HEK293 (cell line): ENCODE measurements around the gene METTL16.

ENCODE experiments used
- CTCF ChIA-PET: fragments of 350-600 bp; formaldehyde crosslinking; extraction: SDS; loops from one replicate; lab custom pipeline; 2021; ENCODE audit warnings: antibody characterized with exemption; lab: Yijun Ruan, JAX
- POLR2A ChIA-PET: fragments of 300-600 bp; formaldehyde crosslinking; extraction: SDS; loops from one replicate; lab custom pipeline; 2020; ENCODE audit warnings: antibody characterized with exemption, inconsistent platforms; lab: Yijun Ruan, JAX
- H3K27ac ChIP-seq: fragments of 200-500 bp; sonication (Bioruptor generic); 2 replicates; pipeline ENCODE4 v1.5.1; 2014; ENCODE audit warnings: low read depth, low read length, control low read depth, inconsistent platforms; ENCODE audit errors: extremely low read depth
- H3K36me3 ChIP-seq, 2 experiments: fragments of 200-500 bp in 1 of 2; sonication (Bioruptor generic) in 1 of 2; 1 replicate in 1 of 2; 2 replicates in 1 of 2; pipeline ENCODE4 v1.5.1; 2014 to 2017; ENCODE audit warnings: inconsistent platforms in 2 of 2, low read length in 2 of 2; ENCODE audit not compliant: control insufficient read depth in 2 of 2, insufficient read depth in 1 of 2
- H3K4me1 ChIP-seq: fragments of 200-500 bp; sonication (Bioruptor generic); 2 replicates; pipeline ENCODE4 v1.5.1; 2014; ENCODE audit warnings: mild to moderate bottlenecking, low read length, inconsistent platforms; ENCODE audit not compliant: control insufficient read depth, insufficient read depth
- H3K4me3 ChIP-seq: 2 replicates; pipeline ENCODE4 v1.5.1; 2011; ENCODE audit warnings: low read depth, mild to moderate bottlenecking, control low read depth, low read length, moderate library complexity
- H3K9me3 ChIP-seq: fragments of 200-500 bp; sonication (Bioruptor generic); 2 replicates; pipeline ENCODE4 v1.5.1; 2014; ENCODE audit warnings: low read depth, low read length, inconsistent platforms; ENCODE audit not compliant: control insufficient read depth, insufficient read depth
- BCL11B ChIP-seq: fragments of 450-650 bp; formaldehyde crosslinking; IDR thresholded peaks from 2 replicates; pipeline ENCODE4 v1.5.1; 2016; ENCODE audit warnings: low read depth, missing biosample characterization, missing genetic modification characterization
- HOXC10 ChIP-seq: sonication (generic); formaldehyde crosslinking; IDR thresholded peaks from 2 replicates; pipeline ENCODE4 v1.8.1; 2023; ENCODE audit warnings: mild to moderate bottlenecking, missing genetic modification reagents
- OSR2 ChIP-seq: fragments of 450-650 bp; formaldehyde crosslinking; IDR thresholded peaks from 2 replicates; pipeline ENCODE4 v1.5.1; 2016; ENCODE audit warnings: missing biosample characterization, missing genetic modification characterization
- PRDM1 ChIP-seq: fragments of 450-650 bp; formaldehyde crosslinking; IDR thresholded peaks from 2 replicates; pipeline ENCODE4; 2016; ENCODE audit warnings: missing biosample characterization, missing genetic modification characterization
- ZBTB1 ChIP-seq: fragments of 450-650 bp; formaldehyde crosslinking; IDR thresholded peaks from 2 replicates; pipeline ENCODE4 v1.5.1; 2016; ENCODE audit warnings: missing biosample characterization, missing genetic modification characterization
- ZBTB17 ChIP-seq: fragments of 450-650 bp; formaldehyde crosslinking; IDR thresholded peaks from 2 replicates; pipeline ENCODE4 v1.5.1; 2016; ENCODE audit warnings: missing biosample characterization, missing genetic modification characterization
- ZBTB20 ChIP-seq: fragments of 450-650 bp; formaldehyde crosslinking; IDR thresholded peaks from 2 replicates; pipeline ENCODE4 v1.5.1; 2016; ENCODE audit warnings: missing biosample characterization, missing genetic modification characterization
- ZEB2 ChIP-seq: fragments of 450-650 bp; formaldehyde crosslinking; IDR thresholded peaks from 2 replicates; pipeline ENCODE4 v1.5.1; 2016; ENCODE audit warnings: missing biosample characterization, missing genetic modification characterization
- ZFHX2 ChIP-seq: fragments of 450-650 bp; formaldehyde crosslinking; conservative IDR thresholded peaks from 2 replicates; pipeline ENCODE4 v1.5.1; 2016; ENCODE audit warnings: missing biosample characterization, missing genetic modification characterization
- ZFP69B ChIP-seq: fragments of 450-650 bp; formaldehyde crosslinking; IDR thresholded peaks from 2 replicates; pipeline ENCODE4 v1.5.1; 2016; ENCODE audit warnings: missing biosample characterization, missing genetic modification characterization
- ZNF16 ChIP-seq: fragments of 450-650 bp; formaldehyde crosslinking; IDR thresholded peaks from 2 replicates; pipeline ENCODE4 v1.5.1; 2016; ENCODE audit warnings: low read depth, missing biosample characterization, missing genetic modification characterization
- ZNF211 ChIP-seq: fragments of 450-650 bp; formaldehyde crosslinking; IDR thresholded peaks from 2 replicates; pipeline ENCODE4 v1.5.1; 2016; ENCODE audit warnings: low read depth, missing biosample characterization, missing genetic modification characterization
- ZNF354C ChIP-seq: fragments of 450-650 bp; formaldehyde crosslinking; IDR thresholded peaks from 2 replicates; pipeline ENCODE4 v1.5.1; 2016; ENCODE audit warnings: missing biosample characterization, missing genetic modification characterization, low read depth, borderline replicate concordance
- ZNF366 ChIP-seq: fragments of 450-650 bp; formaldehyde crosslinking; conservative IDR thresholded peaks from 2 replicates; pipeline ENCODE4 v1.5.1; 2016; ENCODE audit warnings: missing biosample characterization, missing genetic modification characterization
- ZNF394 ChIP-seq: fragments of 450-650 bp; formaldehyde crosslinking; IDR thresholded peaks from 2 replicates; pipeline ENCODE4 v1.5.1; 2016; ENCODE audit warnings: missing biosample characterization, missing genetic modification characterization, mild to moderate bottlenecking, moderate library complexity, borderline replicate concordance
- ZNF398 ChIP-seq: fragments of 450-650 bp; formaldehyde crosslinking; IDR thresholded peaks from 2 replicates; pipeline ENCODE4 v1.5.1; 2017; ENCODE audit warnings: missing biosample characterization, missing genetic modification characterization
- ZNF433 ChIP-seq: fragments of 450-650 bp; formaldehyde crosslinking; IDR thresholded peaks from 2 replicates; pipeline ENCODE4 v1.5.1; 2016; ENCODE audit warnings: missing biosample characterization, missing genetic modification characterization, low read depth
- ZNF473 ChIP-seq: fragments of 450-650 bp; formaldehyde crosslinking; IDR thresholded peaks from 2 replicates; pipeline ENCODE4 v1.5.1; 2017; ENCODE audit warnings: missing biosample characterization, missing genetic modification characterization
- ZNF544 ChIP-seq: fragments of 450-650 bp; formaldehyde crosslinking; IDR thresholded peaks from 2 replicates; pipeline ENCODE4 v1.5.0; 2017; ENCODE audit warnings: missing biosample characterization, missing genetic modification characterization
- ZNF548 ChIP-seq: fragments of 450-650 bp; formaldehyde crosslinking; IDR thresholded peaks from 2 replicates; pipeline ENCODE4 v1.5.1; 2016; ENCODE audit warnings: missing biosample characterization, missing genetic modification characterization
- ZNF561 ChIP-seq: fragments of 450-650 bp; IDR thresholded peaks from 2 replicates; pipeline ENCODE4 v1.5.1; 2018; ENCODE audit warnings: missing biosample characterization, missing genetic modification characterization, borderline replicate concordance
- ZNF596 ChIP-seq: fragments of 450-650 bp; IDR thresholded peaks from 2 replicates; pipeline ENCODE4 v1.5.0; 2018; ENCODE audit warnings: missing biosample characterization, mild to moderate bottlenecking, missing genetic modification characterization, moderate library complexity
- ZNF610 ChIP-seq: fragments of 450-650 bp; formaldehyde crosslinking; IDR thresholded peaks from 2 replicates; pipeline ENCODE4 v1.5.1; 2016; ENCODE audit warnings: missing biosample characterization, missing genetic modification characterization, borderline replicate concordance
- ZNF623 ChIP-seq: fragments of 450-650 bp; formaldehyde crosslinking; IDR thresholded peaks from 2 replicates; pipeline ENCODE4 v1.5.1; 2016; ENCODE audit warnings: missing biosample characterization, missing genetic modification characterization
- ZNF701 ChIP-seq: fragments of 450-650 bp; formaldehyde crosslinking; IDR thresholded peaks from 2 replicates; pipeline ENCODE4 v1.5.1; 2016; ENCODE audit warnings: missing biosample characterization, missing genetic modification characterization
- ZNF837 ChIP-seq: fragments of 450-650 bp; formaldehyde crosslinking; IDR thresholded peaks from 2 replicates; pipeline ENCODE4 v1.5.1; 2016; ENCODE audit warnings: missing biosample characterization, missing genetic modification characterization
- ZSCAN30 ChIP-seq: fragments of 450-650 bp; IDR thresholded peaks from 2 replicates; pipeline ENCODE4 v1.5.1; 2018; ENCODE audit warnings: missing biosample characterization, mild to moderate bottlenecking, missing genetic modification characterization, moderate library complexity
- TF ChIP-seq, protein P1 (sequence below): fragments of 450-650 bp; formaldehyde crosslinking; IDR thresholded peaks from 2 replicates; pipeline ENCODE4 v1.5.1; 2016; ENCODE audit warnings: missing biosample characterization, missing genetic modification characterization
- TF ChIP-seq, protein P2 (sequence below): fragments of 450-650 bp; formaldehyde crosslinking; conservative IDR thresholded peaks from 2 replicates; pipeline ENCODE4 v1.5.1; 2016; ENCODE audit warnings: low read depth, missing biosample characterization, missing genetic modification characterization
- TF ChIP-seq, protein P3 (sequence below): fragments of 450-650 bp; formaldehyde crosslinking; IDR thresholded peaks from 2 replicates; pipeline ENCODE4; 2016; ENCODE audit warnings: missing biosample characterization, missing genetic modification characterization

METTL16 gene

GRCh38 chr17:2379489-2380225 is 132.0 kb downstream of the METTL16 start (continued):
- TF ChIP-seq ZNF561 (tag by site-specific recombination), result no peak
- TF ChIP-seq ZSCAN30, result no peak

DNA sequence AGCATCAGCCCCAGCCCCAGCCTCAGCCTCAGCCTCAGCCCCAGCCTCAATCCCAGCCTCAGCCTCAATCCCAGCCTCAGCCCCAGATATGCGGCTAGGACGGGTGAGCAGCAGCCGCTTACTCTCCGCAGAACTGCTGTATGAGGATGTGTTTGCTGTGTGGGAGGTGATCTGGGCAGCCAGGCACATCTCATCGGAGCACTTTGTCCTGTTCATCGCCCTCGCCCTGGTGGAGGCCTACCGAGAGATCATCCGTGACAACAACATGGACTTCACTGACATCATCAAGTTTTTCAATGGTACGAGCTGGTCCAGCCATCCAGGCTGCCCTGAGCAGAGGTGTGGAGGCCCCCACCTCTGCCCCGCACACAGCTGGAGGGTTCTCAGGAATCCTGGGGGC is 132.8 kb downstream of the METTL16 start:
- CTCF ChIA-PET, result interaction anchor here (0.7 to 12.5 kb wide), 2 partner anchors 39 to 365 kb away, joined by 3 to 470 read pairs; no protein-coding TSS in a partner anchor
- peaks cover 6 to 59% of the 10 kb centered on the region in 2 experiments for H3K36me3 ChIP-seq

DNA sequence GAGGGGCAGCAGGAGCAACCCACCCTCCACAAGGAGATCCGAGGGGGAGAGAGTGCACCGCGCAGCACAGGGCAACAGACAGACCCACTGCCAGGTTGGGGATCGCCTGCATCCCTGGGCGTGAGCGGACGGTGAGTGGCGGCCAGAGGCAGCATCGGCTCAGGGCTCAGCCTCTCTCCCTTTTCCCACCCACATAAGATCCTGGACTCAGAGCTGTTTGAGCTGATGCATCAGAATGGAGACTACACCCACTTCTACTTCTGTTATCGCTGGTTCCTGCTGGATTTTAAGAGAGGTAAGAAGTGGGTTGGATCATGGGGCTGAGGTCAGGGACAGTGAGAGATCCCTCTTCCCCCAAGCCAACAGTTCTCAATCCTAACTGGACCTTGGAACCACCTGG is 134.0 kb downstream of the METTL16 start:
- H3K9me3 ChIP-seq, result no peaks in the 10 kb centered on the region
- POLR2A ChIA-PET, result interaction anchor here (0.6 kb wide), 1 partner anchor 12 kb away, joined by 7 read pairs; no protein-coding TSS in a partner anchor
- H3K36me3 ChIP-seq, result peaks cover 6 to 72% of the 10 kb centered on the region in 2 experiments
- H3K27ac ChIP-seq, result no peak overlapping the region
- H3K4me3 ChIP-seq, result no peak overlapping the region
- CTCF ChIA-PET, result interaction anchor here (12.5 kb wide), 1 partner anchor 40 kb away, joined by 470 read pairs; no protein-coding TSS in a partner anchor
- H3K4me1 ChIP-seq, result no peaks in the 10 kb centered on the region
- peak; percentile 23; the same call in 1 of the 2 replicates for TF ChIP-seq ZFHX2 (tag by site-specific recombination)
- TF ChIP-seq ZNF16 (tag by site-specific recombination), result no peak
- no peak for TF ChIP-seq ZNF548 (tag by site-specific recombination)
- no peak for TF ChIP-seq ZNF623 (tag by site-specific recombination)
- no peak for TF ChIP-seq ZNF394 (tag by site-specific recombination)
- TF ChIP-seq ZNF398 (tag by site-specific recombination), result no peak
- TF ChIP-seq ZBTB17, result no peak
- TF ChIP-seq ZNF473, result no peak
- no peak for TF ChIP-seq ZNF701 (tag by site-specific recombination)
- TF ChIP-seq ZNF544, result no peak

More for the DNA sequence above, 132.8 kb downstream of the METTL16 start:
- POLR2A ChIA-PET, result no interaction called here
- H3K4me1 ChIP-seq, result peaks cover 8% of the 10 kb centered on the region
- H3K9me3 ChIP-seq, result no peaks in the 10 kb centered on the region
- TF ChIP-seq BCL11B (tag by site-specific recombination) (no peak), ZNF544 (no peak), ZFP69B (tag by site-specific recombination) (no peak), ZNF837 (tag by site-specific recombination) (no peak), ZNF366 (tag by site-specific recombination) (no peak), ZBTB20 (tag by site-specific recombination) (no peak), ZFHX2 (tag by site-specific recombination) (no peak), PRDM1 (tag by site-specific recombination) (no peak), ZNF433 (tag by site-specific recombination) (no peak), ZNF596 (tag by site-specific recombination) (no peak), ZEB2 (tag by site-specific recombination) (no peak), ZNF354C (no peak), ZBTB1 (tag by site-specific recombination) (no peak), ZNF211 (no peak), ZNF610 (tag by site-specific recombination) (no peak), OSR2 (tag by site-specific recombination) (no peak), HOXC10 (CRISPR knock-in tag) (no peak)
- TF ChIP-seq, protein P1, sequence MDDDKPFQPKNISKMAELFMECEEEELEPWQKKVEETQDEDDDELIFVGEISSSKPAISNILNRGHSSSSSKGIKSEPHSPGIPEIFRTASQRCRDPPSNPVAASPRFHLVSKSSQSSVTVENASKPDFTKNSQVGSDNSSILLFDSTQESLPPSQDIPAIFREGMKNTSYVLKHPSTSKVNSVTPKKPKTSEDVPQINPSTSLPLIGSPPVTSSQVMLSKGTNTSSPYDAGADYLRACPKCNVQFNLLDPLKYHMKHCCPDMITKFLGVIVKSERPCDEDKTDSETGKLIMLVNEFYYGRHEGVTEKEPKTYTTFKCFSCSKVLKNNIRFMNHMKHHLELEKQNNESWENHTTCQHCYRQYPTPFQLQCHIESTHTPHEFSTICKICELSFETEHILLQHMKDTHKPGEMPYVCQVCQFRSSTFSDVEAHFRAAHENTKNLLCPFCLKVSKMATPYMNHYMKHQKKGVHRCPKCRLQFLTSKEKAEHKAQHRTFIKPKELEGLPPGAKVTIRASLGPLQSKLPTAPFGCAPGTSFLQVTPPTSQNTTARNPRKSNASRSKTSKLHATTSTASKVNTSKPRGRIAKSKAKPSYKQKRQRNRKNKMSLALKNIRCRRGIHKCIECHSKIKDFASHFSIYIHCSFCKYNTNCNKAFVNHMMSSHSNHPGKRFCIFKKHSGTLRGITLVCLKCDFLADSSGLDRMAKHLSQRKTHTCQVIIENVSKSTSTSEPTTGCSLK, result no peak
- TF ChIP-seq, protein P2, sequence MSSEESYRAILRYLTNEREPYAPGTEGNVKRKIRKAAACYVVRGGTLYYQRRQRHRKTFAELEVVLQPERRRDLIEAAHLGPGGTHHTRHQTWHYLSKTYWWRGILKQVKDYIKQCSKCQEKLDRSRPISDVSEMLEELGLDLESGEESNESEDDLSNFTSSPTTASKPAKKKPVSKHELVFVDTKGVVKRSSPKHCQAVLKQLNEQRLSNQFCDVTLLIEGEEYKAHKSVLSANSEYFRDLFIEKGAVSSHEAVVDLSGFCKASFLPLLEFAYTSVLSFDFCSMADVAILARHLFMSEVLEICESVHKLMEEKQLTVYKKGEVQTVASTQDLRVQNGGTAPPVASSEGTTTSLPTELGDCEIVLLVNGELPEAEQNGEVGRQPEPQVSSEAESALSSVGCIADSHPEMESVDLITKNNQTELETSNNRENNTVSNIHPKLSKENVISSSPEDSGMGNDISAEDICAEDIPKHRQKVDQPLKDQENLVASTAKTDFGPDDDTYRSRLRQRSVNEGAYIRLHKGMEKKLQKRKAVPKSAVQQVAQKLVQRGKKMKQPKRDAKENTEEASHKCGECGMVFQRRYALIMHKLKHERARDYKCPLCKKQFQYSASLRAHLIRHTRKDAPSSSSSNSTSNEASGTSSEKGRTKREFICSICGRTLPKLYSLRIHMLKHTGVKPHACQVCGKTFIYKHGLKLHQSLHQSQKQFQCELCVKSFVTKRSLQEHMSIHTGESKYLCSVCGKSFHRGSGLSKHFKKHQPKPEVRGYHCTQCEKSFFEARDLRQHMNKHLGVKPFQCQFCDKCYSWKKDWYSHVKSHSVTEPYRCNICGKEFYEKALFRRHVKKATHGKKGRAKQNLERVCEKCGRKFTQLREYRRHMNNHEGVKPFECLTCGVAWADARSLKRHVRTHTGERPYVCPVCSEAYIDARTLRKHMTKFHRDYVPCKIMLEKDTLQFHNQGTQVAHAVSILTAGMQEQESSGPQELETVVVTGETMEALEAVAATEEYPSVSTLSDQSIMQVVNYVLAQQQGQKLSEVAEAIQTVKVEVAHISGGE (tag by site-specific recombination), result no peak
- TF ChIP-seq, protein P3, sequence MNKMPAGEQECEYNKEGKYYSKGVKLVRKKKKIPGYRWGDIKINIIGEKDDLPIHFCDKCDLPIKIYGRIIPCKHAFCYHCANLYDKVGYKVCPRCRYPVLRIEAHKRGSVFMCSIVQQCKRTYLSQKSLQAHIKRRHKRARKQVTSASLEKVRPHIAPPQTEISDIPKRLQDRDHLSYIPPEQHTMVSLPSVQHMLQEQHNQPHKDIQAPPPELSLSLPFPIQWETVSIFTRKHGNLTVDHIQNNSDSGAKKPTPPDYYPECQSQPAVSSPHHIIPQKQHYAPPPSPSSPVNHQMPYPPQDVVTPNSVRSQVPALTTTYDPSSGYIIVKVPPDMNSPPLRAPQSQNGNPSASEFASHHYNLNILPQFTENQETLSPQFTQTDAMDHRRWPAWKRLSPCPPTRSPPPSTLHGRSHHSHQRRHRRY (tag by site-specific recombination), result no peak
- TF ChIP-seq, all 188 proteins: peak for 0
- no peak overlapping the region for H3K27ac ChIP-seq
- no peak overlapping the region for H3K4me3 ChIP-seq
